SH-SY5Y (cell line): Measurements from ENCODE around the gene KDM4C.

Experiments
- GATA2 ChIP-seq: IDR thresholded peaks from 2 replicates; pipeline ENCODE4 v1.6.1; 2011; ENCODE audit warnings: mild to moderate bottlenecking, low read depth, low read length
- GATA3 ChIP-seq: IDR thresholded peaks from 2 replicates; pipeline ENCODE4 v1.6.1; 2011; ENCODE audit warnings: low read depth, mild to moderate bottlenecking, low read length, moderate library complexity

DNA sequence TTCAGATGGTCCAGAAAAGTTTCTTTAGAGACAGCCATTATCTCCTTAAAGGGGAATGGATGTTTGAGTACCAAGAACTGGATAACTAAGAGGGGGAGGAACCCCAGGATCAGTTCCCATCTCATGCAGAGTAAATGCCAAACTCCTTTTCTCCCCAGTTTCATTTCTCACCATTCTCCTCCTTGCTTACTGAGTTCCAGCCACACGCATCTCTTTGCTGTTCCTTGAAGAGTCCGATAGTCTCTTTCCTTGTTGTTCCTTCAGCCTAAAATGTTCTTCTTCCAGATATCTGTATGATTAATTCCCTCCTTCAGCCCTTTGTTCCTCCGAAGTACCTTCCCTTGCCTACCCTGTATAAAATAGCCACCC lies 30.0 kb downstream of the KDM4C start:
- no peak for TF ChIP-seq GATA2
- no peak for TF ChIP-seq GATA3
